PC-9 (cell line): ENCODE measurements around the gene TUBB4B. TPM values are rescaled to one million over a fixed set of nuclear protein-coding genes. Genes with fewer than 3 reads are reported as not detected.
A peak's percentile ranks its signal among the peaks of the same experiment; 100 is the strongest.

Experiments used
- BruUV-seq: library from RNA; stranded (reverse); fragments of 400-500 nt; replicated peaks from 2 replicates; lab custom pipeline; 2021; lab: Mats Ljungman, UMichigan
- CTCF ChIA-PET: fragments of 300-600 bp; sonication (Branson Sonifier 250); formaldehyde crosslinking; loops from one replicate; lab custom pipeline; 2022; ENCODE audit warnings: antibody characterized with exemption; lab: Charles Lee
- POLR2A ChIA-PET: fragments of 300-600 bp; sonication (Branson Sonifier 250); formaldehyde crosslinking; loops from one replicate; lab custom pipeline; 2022; ENCODE audit warnings: antibody characterized with exemption; ENCODE audit not compliant: unreplicated experiment; lab: Charles Lee
- DNase-seq, 2 experiments: peaks; one replicate each; pipeline versions ENCODE4 v3.0.0 to v3.0.0-alpha.2; 2015 to 2022; ENCODE audit warnings: mixed read lengths in 1 of 2
- H2AFZ ChIP-seq: fragments of 200-600 bp; sonication (generic); 2 replicates; pipeline ENCODE4 v1.8.1; 2017; ENCODE audit warnings: antibody characterized with exemption
- H3F3A ChIP-seq: fragments of 200-600 bp; sonication (generic); 2 replicates; pipeline ENCODE4 v1.8.1; 2017; ENCODE audit warnings: antibody characterized with exemption, mild to moderate bottlenecking, low read depth; ENCODE audit not compliant: insufficient read depth
- H3K27ac ChIP-seq: fragments of 200-600 bp; sonication (generic); 2 replicates; pipeline ENCODE4 v1.6.1; 2016; ENCODE audit warnings: mixed run types
- H3K27me3 ChIP-seq: fragments of 200-600 bp; sonication (generic); 2 replicates; pipeline ENCODE4 v1.6.1; 2016; ENCODE audit warnings: low read depth, mixed run types; ENCODE audit not compliant: insufficient read depth
- H3K36me3 ChIP-seq: fragments of 200-600 bp; sonication (generic); 2 replicates; pipeline ENCODE4 v1.6.1; 2016; ENCODE audit warnings: low read depth, mixed run types
- H3K4me1 ChIP-seq: fragments of 200-600 bp; sonication (generic); replicated peaks from 2 replicates; pipeline ENCODE4 v1.6.1; 2016; ENCODE audit warnings: mixed run types; ENCODE audit not compliant: insufficient read depth
- H3K4me2 ChIP-seq: fragments of 200-600 bp; sonication (generic); 2 replicates; pipeline ENCODE4 v1.6.1; 2017; ENCODE audit warnings: mixed run types
- H3K4me3 ChIP-seq: fragments of 200-600 bp; sonication (generic); 2 replicates; pipeline ENCODE4 v1.6.1; 2016; ENCODE audit warnings: mixed run types
- H3K79me2 ChIP-seq: fragments of 200-600 bp; sonication (generic); 2 replicates; pipeline ENCODE4 v1.6.1; 2017; ENCODE audit warnings: low read depth, mixed run types
- H3K9me2 ChIP-seq: fragments of 200-600 bp; sonication (generic); 2 replicates; pipeline ENCODE4 v1.8.1; 2017; ENCODE audit warnings: mild to moderate bottlenecking; ENCODE audit not compliant: insufficient read depth
- H3K9me3 ChIP-seq: fragments of 200-600 bp; sonication (generic); 2 replicates; pipeline ENCODE4 v1.8.1; 2016; ENCODE audit warnings: low read depth; ENCODE audit not compliant: insufficient read depth
- H4K20me1 ChIP-seq: fragments of 200-600 bp; sonication (generic); 2 replicates; pipeline ENCODE4 v1.8.1; 2017; ENCODE audit not compliant: insufficient read depth
- CTCF ChIP-seq: fragments of 200-600 bp; sonication (generic); conservative IDR thresholded peaks from 2 replicates; pipeline ENCODE4 v1.6.1; 2017; ENCODE audit warnings: mixed run types, antibody characterized with exemption, mild to moderate bottlenecking, moderate library complexity
- EZH2 ChIP-seq: fragments of 200-600 bp; sonication (generic); IDR thresholded peaks from 2 replicates; pipeline ENCODE4 v1.8.0; 2017; ENCODE audit warnings: antibody characterized with exemption, low read depth
- intact Hi-C: fragments of 100-400 bp; cut with micrococcal nuclease; formaldehyde crosslinking; loops from one replicate; pipeline ENCODE4 v1.10.0; 2022; ENCODE audit not compliant: unreplicated experiment
- total RNA-seq: library from RNA; stranded (reverse); gene quantifications from 2 replicates; pipeline ENCODE4 v1.2.3, GENCODE V29; 2021

Gene TUBB4B
- total RNA-seq, 1 experiment from 2014 or later = 494 TPM

GRCh38 chr9:137236238-137236935 lies 4.7 kb upstream of the TUBB4B start:
- H4K20me1 ChIP-seq = no peaks in the 10 kb centered on the region; the same call in 1 of the 2 replicates
- H3K79me2 ChIP-seq = peaks cover 30% of the 10 kb centered on the region
- no peak overlapping the region for H2AFZ ChIP-seq
- BruUV-seq = no TSS peak
- no peaks in the 10 kb centered on the region for H3K9me3 ChIP-seq
- no peaks in the 10 kb centered on the region for H3K27me3 ChIP-seq
- DNase-seq = peak; percentile 58 to 88
- no peaks in the 10 kb centered on the region for H3K9me2 ChIP-seq
- TF ChIP-seq CTCF = peak; percentile 97
- no peak for TF ChIP-seq EZH2
- CTCF ChIA-PET = interaction anchor here (0.6 to 1.8 kb wide), 23 partner anchors 9 to 459 kb away, joined by 3 to 13 read pairs (median 4); partner anchors contain the start of genes NELFB, RNF224, TOR4A and TPRN
- intact Hi-C loops = no loop called here
- POLR2A ChIA-PET = interaction anchor here (0.6 to 0.8 kb wide), 7 partner anchors 13 to 479 kb away, joined by 3 to 15 read pairs (median 4); partner anchors contain the start of gene NRARP
- H3K27ac ChIP-seq = no peak overlapping the region
- H3K4me2 ChIP-seq = no peak overlapping the region
- H3K36me3 ChIP-seq = no peaks in the 10 kb centered on the region
- peaks cover 25% of the 10 kb centered on the region for H3K4me1 ChIP-seq
- H3F3A ChIP-seq = peaks cover 8% of the 10 kb centered on the region
- no peak overlapping the region for H3K4me3 ChIP-seq

GRCh38 chr9:137236936-137237421 lies 4.1 kb upstream of the TUBB4B start:
- H4K20me1 ChIP-seq = peaks cover 4% of the 10 kb centered on the region
- ChIA-PET CTCF (interaction anchor here (0.6 to 1.8 kb wide), 22 partner anchors 10 to 459 kb away, joined by 3 to 13 read pairs (median 4); partner anchors contain the start of genes NELFB, RNF224, TOR4A and TPRN), POLR2A (interaction anchor here (0.6 to 0.8 kb wide), 5 partner anchors 34 to 479 kb away, joined by 3 to 15 read pairs (median 7); no protein-coding TSS in a partner anchor)
- no peaks in the 10 kb centered on the region for H3K9me2 ChIP-seq
- H3K27me3 ChIP-seq = no peaks in the 10 kb centered on the region
- H3K79me2 ChIP-seq = peaks cover 34% of the 10 kb centered on the region
- no peak overlapping the region for H3K4me3 ChIP-seq
- no peak for TF ChIP-seq CTCF
- no peak for TF ChIP-seq EZH2
- no peaks in the 10 kb centered on the region for H3K9me3 ChIP-seq
- intact Hi-C loops = no loop called here
- BruUV-seq = no TSS peak
- H3F3A ChIP-seq = peaks cover 12% of the 10 kb centered on the region
- no peak for DNase-seq
- no peak overlapping the region for H3K27ac ChIP-seq
- H2AFZ ChIP-seq = no peak overlapping the region
- H3K36me3 ChIP-seq = 0 out of 2 replicates have a peak, but pooled peaks cover 4% of the 10 kb centered on the region
- peaks cover 25% of the 10 kb centered on the region for H3K4me1 ChIP-seq
- H3K4me2 ChIP-seq = no peak overlapping the region
